ENCODE measurements around the gene SEPSECS.

The SEPSECS gene

GRCh38 chr4:25157081-25157480, 3.2 kb downstream of the SEPSECS start:
- no peak for DNase-seq (ENCODE audit: low read depth in 2 of 3, low spot score in 1 of 3)

DNA sequence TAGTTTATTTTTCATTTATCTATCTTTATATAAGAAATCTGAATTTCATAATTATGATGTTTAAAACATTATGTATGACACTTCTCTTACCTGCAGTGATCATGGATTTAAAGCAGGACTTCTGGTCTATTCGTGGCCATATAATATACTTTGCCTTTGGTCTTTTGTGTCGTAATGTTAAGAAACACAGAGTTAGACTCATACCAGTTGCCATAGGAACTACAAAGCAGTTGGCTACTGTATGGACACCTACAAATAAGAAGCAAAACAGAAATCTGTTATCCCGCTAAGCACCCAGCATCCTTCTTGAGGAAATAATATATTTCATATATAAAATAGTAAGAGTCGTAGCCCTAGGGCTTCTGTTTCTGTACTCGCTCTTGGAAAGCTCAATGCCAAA, 4.3 kb downstream of the SEPSECS start:
- DNase-seq (ENCODE audit: low read depth in 2 of 3, low spot score in 1 of 3) = no peak

DNA sequence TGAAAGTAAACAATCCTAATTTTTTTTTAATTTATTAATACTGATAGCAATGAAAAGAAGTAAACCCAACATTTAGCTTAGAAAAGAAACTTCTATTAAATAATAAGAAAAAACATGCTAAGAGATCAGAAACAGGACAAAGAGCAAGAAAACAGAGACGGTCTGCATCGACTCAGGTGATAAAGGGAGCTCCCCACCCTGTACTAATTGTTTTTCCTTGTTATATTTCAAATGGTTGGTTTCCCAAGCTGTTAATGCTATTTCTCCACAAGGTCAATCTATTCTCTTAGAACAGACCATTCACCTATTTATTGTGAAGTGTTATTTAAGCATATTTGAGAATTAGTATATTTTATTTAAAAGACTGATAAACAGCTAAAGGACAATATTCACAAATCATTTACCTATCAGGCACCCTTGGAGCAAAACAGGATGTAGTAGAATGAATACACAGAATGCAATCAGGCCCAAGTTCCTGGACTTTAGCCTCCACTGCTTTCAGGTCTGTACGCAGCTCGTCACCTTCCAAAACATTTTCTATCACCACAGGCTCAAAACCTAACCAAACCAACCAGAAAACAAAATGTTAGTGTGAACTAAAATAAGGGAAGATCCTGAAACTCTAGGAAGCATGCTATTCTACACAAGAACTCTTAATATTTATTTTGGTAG, 5.5 kb downstream of the SEPSECS start:
- no peak for DNase-seq (ENCODE audit: low read depth in 2 of 3, low spot score in 1 of 3)

DNA sequence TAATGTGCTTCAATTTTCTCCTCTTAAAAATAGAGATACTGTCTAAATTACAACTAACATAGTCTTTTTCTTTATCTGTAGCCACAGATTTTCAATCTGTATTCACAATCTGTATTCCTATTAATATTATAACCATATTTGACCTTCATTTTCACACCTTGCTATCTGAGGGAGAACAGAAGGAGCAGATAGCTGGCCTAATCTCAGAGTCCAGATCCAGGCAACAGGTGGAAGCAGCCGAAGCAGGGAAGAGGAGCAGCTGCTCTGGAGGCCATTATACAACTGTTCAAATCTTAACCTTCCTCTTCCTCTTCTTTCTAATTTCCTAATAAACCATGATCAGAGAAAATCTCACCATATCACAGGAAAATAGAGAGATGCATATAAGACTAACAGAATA, 14.2 kb downstream of the SEPSECS start:
- DNase-seq (ENCODE audit: low read depth in 2 of 3, low spot score in 1 of 3) = no peak

GRCh38 chr4:25144870-25145481, 15.3 kb downstream of the SEPSECS start:
- no peak for DNase-seq (ENCODE audit: low read depth in 2 of 3, low spot score in 1 of 3)

DNA sequence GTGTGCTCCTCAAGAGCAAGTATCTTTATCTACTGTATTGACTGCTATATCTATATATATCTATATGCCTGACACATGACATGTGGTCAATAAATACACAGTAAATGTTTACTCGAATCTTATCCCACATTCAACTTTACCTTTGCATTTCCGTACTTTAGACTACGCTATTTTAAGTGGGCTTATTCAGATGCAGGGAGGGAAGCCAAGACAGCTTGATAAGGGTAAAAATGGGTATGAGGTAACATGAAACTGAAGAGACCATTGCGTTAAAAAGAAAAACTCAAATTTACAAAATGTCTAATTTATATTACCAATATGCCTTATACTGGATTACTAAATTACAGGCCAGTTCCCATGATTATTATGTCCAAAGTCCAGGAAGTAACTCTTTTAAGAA, 17.8 kb downstream of the SEPSECS start:
- no peak for DNase-seq (ENCODE audit: low read depth in 2 of 3, low spot score in 1 of 3)

GRCh38 chr4:25141592-25141991, 18.7 kb downstream of the SEPSECS start:
- no peak for DNase-seq (ENCODE audit: low read depth in 2 of 3, low spot score in 1 of 3)

DNA sequence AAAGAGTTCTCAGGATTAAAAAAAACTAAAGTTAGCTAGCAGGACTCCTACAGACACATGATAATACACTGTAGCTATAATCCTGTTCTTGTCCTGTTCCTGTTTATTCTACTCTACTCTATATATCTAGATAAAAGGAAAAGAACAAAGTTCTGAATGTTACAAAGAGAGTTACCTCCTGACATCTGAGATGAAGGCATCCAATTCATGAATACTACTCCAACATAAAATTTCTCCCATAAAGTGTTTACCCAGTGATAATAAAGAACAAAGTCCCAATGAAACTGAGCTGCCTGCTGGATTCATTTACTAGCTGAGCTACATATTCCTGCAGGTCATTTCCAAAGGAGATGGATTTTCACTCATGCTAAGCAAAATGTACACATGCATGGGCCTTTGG, 27.1 kb downstream of the SEPSECS start:
- DNase-seq (ENCODE audit: low read depth in 2 of 3, low spot score in 1 of 3) = no peak

- DNase-seq (ENCODE audit: low read depth in 2 of 3, low spot score in 1 of 3) = no peak
Measured at GRCh38 chr4:25131926-25132325, 28.3 kb downstream of the SEPSECS start.

DNA sequence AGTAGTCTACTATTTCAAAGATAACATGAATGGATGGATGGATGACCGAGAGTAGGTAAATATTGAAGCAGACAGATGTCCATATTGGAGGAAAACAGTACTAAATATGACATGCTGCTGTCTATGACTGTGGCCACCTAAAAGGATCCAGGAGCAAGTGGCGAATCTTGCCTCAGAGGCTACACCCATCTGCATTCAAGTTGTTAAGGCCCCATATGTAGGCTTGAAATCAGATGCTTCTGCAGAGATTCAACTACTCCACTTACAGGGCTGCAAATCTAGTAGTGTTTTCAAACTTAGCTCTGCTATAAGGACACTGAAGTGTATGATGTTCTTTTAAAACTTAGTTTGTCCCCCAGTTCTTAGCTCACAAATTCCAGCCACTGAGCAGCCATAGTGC, 28.9 kb downstream of the SEPSECS start:
- DNase-seq (ENCODE audit: low read depth in 2 of 3, low spot score in 1 of 3) = no peak

- no peak for DNase-seq (ENCODE audit: low read depth in 2 of 3, low spot score in 1 of 3)
Measured at GRCh38 chr4:25129917-25130316, 30.3 kb downstream of the SEPSECS start.

GRCh38 chr4:25128671-25129070, 31.6 kb downstream of the SEPSECS start:
- no peak for DNase-seq (ENCODE audit: low read depth in 2 of 3, low spot score in 1 of 3)

DNA sequence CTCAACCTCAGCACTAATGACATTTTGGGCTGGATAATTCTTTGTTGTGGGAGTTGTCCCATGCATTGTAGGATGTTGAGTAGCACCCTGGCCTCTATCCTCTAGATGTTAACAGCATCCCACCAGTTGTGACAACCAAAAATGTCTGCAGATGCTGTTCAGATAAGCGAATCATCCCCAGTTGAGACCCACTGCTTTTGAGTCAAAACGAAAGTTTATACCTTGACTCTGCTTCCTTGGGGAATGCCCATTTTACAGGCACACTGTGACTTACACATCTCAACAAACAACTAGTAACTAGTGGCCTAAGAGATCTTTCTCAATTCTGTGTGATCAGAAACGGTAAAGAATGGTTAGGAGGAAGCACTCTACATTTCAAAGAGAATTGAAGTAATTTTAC, 37.0 kb downstream of the SEPSECS start:
- DNase-seq (ENCODE audit: low read depth in 2 of 3, low spot score in 1 of 3) = peak in 2 of 3 donors; percentile 2 to 8

DNA sequence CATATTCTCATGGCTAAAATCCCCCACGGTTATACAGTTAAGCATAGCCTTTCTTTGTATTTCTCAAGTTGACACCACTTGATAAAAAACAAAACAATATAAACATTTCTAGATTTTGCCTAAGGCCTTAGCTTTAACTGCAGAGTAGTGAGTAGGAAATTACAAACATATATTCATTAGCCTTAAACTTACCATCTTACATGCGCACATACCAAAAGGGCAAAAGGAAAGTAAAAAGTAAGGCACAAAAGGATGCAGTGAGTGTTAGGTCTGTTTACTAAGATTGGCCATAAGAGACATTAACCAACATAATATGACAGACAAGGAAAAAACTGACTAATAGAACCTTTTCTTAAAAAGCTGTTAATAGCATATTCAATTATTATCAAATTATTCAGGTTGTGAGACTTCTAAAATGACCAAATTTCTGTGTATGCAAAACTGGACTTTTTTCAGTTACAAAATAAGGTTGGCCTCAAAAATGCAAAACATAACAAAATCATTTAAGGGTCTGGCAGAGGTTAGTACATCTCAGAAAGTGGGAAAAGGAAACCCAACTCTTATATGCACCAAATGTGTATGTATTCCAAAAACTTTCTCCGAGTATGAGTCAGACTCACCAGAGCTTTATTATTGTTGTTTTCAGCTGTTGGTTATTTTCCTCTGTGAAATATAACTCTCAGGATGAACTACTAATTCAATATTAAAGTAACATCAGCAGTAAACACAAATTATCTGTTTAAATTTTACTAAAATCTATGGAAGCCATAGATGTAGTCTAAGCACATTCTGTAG, 39.9 kb downstream of the SEPSECS start:
- no peak for DNase-seq (ENCODE audit: low read depth in 2 of 3, low spot score in 1 of 3)

- DNase-seq (ENCODE audit: low read depth in 2 of 3, low spot score in 1 of 3) = no peak
Measured at GRCh38 chr4:25117716-25118472, 42.4 kb downstream of the SEPSECS start.

DNA sequence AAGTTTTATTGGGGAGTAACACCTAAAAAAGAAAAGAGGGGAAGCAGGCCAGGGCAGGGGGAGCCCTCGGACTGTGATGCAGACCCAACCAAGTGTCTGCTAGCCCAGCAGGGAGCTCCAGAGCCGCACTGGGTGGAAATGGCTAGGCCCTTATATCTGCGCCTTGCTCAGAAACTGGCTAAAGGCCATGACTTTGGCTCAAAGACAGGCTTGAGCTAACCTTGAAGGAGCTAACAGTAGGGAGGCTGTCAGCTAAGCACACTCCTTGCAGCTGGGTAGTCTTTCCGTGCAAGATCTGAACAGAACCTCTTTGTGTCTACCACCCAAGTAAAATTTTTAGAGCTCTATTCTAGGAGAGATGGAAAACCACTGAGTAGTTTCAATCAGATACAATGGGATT, 43.0 kb downstream of the SEPSECS start:
- no peak for DNase-seq (ENCODE audit: low read depth in 2 of 3, low spot score in 1 of 3)

DNA sequence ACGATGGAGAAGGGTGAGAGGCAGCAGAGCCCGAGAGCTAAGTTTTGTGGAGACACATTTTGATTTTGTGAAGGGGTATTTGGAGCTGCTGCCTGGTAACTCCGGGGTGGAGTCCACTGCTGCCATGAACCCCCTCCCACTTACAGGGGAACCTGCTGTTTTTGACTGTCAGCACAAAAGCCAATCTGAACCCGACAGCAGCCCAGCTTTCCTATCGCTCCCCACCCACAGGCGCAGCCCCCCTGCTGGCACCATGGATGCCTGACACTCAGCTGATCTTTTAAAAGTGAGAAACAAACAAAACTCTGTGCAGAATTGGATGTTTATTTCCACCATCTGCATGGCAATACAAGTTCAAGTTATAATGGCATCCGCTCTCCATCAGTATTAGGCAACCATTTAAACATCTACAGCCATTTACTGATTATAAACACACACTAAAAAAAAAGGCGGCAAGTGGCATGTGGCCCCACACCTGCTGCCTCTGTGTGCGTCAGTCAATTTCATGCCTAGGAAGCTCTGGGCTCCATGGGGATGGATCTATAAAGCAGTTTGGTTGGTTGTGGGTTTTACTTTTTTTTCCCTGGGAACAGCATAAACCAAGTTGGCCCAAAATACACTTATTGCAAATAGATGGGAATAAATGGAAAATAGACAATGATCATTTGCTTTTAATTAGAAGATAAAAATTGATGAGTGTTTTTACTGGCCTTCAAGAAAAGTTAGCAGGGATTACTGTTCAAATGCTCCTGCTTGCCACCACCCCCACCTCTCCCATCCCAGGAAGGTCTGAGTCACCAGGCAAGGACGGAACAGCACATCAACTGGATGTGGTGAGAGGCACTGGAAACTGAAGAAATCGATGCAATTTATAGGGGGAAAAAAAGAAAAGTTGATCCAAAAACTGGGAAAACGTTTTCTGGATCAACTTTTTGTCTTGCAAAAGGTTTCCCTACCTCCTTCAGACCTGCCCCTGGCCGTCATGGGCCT, 46.0 kb downstream of the SEPSECS start:
- DNase-seq (ENCODE audit: low read depth in 2 of 3, low spot score in 1 of 3) = no peak

GRCh38 chr4:25112995-25113380, 47.3 kb downstream of the SEPSECS start:
- DNase-seq (ENCODE audit: low read depth in 2 of 3, low spot score in 1 of 3) = no peak

DNA sequence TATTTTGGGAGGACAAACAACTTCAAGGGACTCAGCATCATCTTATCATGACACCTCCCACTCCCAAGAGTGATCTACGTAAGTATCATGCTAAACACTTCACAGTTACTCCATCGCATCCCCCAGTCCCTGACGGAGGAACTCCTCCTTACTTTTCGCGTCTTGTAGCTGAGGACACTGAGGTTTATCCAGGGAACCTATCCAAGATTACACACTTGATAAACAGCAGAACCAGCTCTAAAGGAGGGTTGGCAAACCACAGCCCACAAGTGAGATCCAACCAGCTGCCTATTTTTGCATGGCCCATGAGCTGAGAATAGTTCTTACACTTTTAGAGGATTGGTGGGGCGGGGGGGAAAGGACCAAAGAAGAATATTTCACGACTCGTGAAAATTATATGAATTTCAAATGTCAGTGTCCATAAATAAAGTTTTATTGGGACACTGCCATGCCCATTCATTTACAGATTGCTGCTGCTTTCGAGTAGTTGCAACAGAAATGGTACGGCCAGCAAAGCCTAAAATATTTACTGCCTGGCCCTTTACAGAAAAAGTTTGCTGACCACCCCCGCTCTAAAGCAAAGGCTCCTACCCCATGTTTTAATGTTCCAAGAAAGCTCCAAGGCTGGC, 47.8 kb downstream of the SEPSECS start:
- no peak for DNase-seq (ENCODE audit: low read depth in 2 of 3, low spot score in 1 of 3)

- DNase-seq (ENCODE audit: low read depth in 2 of 3, low spot score in 1 of 3) = no peak
Measured at GRCh38 chr4:25111648-25112196, 48.5 kb downstream of the SEPSECS start.
